ENCODE measurements around the gene BCL2L13. TPM values are rescaled to one million over a fixed set of nuclear protein-coding genes. Genes with fewer than 3 reads are reported as not detected.
"Not testable (repeated sequence)": the region's sequence is repeated elsewhere in the genome, so short reads cannot be mapped to it uniquely, and the experiment has no call there.

Gene BCL2L13
- total RNA-seq, 1 donor from 2014 or later: 34.3 TPM

DNA sequence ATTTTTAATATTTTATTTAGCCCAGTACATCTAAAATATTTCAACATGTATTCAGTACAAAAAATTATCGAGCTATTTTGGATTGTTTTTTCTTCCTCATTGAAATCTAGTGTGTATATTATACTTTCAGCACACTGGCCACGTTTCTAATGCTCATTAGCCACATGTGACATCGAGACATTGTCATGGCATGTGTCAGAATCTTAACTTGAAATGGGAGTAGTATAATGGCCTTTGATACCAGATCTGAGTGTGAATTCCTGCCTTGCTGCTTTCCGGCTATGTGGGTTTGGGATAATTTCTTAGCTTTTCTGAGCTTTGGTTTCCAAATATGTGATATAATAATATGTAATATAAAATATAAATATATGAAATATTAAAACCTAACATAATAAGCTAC lies 54.3 kb downstream of the BCL2L13 start:
- ATAC-seq (no peak), DNase-seq (ENCODE audit: low spot score) (no peak)

DNA sequence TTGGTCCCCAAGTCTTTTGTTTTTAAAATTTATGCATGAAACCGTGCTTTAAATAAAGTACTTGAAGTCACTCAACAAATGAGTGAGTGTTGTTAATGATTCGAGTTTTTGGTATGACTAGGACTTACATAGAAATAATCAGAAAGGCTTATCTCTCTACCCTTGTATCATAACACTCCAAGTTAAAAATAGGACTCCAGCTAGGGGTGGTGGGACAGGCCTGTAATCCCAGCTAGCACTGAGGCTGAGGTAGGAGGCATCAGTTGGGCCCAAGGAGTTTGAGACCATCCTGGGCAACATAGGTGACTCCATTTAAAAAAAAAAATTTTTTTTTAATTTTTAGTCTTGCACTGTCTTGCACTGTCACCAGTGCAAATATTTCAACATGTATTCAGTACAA lies 55.6 kb downstream of the BCL2L13 start:
- ATAC-seq: no peak

DNA sequence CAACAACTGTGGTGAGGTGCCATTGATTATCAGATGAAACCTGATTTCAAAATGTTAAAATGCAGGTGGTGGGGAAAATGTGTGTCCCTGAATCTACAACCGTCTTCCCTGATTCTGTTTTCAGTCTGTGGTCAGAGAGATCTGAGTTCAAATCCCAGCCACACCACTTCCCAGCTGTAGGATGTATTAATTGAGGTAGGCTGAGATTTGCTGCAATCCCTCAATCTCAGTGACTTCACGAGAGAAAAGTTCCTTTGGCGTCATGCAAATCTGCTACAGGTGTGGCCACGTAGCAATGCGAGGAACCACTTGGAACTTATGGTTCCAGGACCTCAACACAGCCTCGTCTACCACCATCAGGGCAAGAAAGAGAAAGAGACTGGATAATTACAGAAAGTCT lies 56.2 kb downstream of the BCL2L13 start:
- DNase-seq (ENCODE audit: low spot score) (no peak), ATAC-seq (no peak)

More for the DNA sequence above, 55.6 kb downstream of the BCL2L13 start:
- no peak for DNase-seq (ENCODE audit: low spot score)

DNA sequence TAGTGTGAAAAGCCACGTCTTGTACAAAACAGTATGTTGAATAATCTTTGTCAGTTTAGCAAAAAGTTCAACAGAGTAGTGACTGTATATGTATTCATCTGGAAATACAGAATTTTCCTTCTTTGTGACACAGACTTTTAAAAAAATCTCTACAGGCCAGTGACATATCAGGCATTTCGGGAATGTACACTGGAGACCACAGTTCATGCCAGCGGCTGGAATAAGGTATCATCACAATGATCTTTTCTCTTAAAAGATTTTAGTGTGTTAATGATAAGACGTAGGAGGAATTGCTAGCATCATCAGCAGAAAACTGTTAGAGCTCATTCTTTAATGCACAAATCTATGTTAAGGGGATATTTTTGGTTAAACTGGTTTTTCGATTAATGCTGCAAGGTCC lies 57.4 kb downstream of the BCL2L13 start:
- no peak for DNase-seq (ENCODE audit: low spot score)
- no peak for ATAC-seq

- not testable (repeated sequence) for ATAC-seq
Observed at GRCh38 chr22:17697196-17697595, 58.6 kb downstream of the BCL2L13 start.

GRCh38 chr22:17698276-17698675 lies 59.7 kb downstream of the BCL2L13 start:
- not testable (repeated sequence) for ATAC-seq; DNase-seq (ENCODE audit: low spot score)

More at GRCh38 chr22:17697196-17697595, 58.6 kb downstream of the BCL2L13 start:
- not testable (repeated sequence) for DNase-seq (ENCODE audit: low spot score)

- DNase-seq (ENCODE audit: low spot score): no peak
- ATAC-seq: no peak
Observed at GRCh38 chr22:17698948-17699347, 60.4 kb downstream of the BCL2L13 start.

DNA sequence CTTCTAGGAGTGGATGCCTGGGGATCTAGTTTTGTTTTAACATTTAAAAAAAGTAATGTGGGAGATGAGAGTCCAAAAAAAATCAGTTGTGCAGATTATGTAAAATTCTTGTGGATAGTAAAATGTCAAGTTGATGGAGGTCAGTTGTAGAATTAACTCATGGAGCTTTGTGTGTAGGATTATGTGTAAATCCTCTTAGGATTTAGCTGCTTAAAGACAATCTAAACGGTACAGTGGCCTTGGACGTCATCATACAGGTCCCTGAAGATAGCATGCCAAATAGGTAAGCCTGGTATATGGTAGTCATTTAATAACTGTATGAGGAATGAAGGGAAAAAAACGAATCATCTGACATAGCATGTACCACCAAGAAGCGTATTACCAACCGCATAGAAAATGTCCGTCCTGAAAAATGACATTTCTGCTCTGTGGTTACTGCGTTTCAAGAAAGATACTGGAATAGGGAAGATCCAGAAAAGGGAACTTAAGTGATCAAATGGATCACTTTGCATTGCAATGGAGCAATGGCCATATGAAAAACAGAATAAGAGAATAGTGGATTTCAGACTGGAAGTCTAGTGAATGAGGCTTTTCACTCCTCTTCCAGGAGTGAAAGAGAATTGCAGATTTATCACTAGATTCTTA lies 61.3 kb downstream of the BCL2L13 start:
- ATAC-seq: no peak

DNA sequence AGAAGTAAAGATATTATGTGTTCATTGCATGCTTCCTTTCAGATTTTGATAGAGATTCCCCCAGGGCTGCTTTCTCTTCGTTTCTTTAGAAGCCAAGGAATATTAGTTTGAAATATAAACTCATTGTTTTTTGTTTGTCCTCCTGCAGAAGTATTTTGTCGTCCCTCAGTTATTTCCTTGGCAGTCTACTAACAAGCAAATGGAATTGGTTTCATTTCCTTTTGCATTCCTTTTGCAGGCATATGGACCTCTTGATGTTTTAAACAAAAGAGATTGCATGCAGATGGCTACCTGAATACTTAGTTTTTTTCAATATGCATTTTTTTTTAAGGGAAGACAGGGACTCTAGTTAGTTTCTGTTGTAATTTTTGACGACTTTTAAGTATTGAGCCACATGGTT lies 62.2 kb downstream of the BCL2L13 start:
- DNase-seq (ENCODE audit: low spot score) (no peak), ATAC-seq (no peak)

More for the DNA sequence above, 61.3 kb downstream of the BCL2L13 start:
- no peak for DNase-seq (ENCODE audit: low spot score)

DNA sequence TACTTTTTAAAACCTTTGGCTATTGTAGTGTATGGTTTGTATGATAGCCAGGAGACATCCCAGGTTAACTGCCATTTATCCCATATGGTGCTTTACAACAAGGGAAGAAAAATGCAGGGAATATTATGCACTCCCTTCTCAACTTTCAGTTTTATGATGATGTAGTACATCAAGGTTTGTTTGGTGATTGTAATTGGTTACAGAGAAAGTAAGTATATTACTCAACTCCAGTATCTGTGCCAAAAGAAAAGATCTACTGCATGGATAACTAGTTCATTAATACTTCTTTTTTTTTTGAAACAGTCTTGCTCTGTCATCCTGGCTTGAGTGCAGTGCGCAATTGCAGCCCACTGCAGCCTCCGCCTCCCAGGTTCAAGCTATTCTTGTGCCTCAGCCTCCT lies 65.3 kb downstream of the BCL2L13 start:
- ATAC-seq (no peak), DNase-seq (ENCODE audit: low spot score) (no peak)

- no peak for ATAC-seq
- no peak for DNase-seq (ENCODE audit: low spot score)
Observed at GRCh38 chr22:17705546-17705945, 67.0 kb downstream of the BCL2L13 start.

- ATAC-seq: peak; percentile 92
- no peak for DNase-seq (ENCODE audit: low spot score)
Observed at GRCh38 chr22:17705951-17706900, 67.7 kb downstream of the BCL2L13 start.

DNA sequence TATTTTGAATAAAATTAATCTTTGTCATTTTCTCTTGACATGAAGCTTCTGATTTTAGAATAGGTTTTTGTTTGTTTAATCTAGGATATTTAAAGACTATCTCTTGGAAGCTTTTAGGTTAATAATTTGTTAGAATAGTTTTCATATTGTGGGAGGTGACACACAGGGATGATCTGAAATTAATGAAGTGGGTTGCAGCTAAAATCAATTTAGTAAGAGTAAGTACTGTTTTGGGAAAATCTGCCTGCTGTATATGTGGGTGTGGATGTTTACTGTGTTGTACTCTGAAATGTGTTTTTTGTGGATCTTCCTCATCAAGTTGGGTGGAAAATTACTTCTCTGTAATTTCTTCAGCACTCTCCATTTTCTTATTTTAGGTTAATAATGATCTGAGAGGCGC lies 68.4 kb downstream of the BCL2L13 start:
- DNase-seq (ENCODE audit: low spot score): no peak
- peak; percentile 6 for ATAC-seq

DNA sequence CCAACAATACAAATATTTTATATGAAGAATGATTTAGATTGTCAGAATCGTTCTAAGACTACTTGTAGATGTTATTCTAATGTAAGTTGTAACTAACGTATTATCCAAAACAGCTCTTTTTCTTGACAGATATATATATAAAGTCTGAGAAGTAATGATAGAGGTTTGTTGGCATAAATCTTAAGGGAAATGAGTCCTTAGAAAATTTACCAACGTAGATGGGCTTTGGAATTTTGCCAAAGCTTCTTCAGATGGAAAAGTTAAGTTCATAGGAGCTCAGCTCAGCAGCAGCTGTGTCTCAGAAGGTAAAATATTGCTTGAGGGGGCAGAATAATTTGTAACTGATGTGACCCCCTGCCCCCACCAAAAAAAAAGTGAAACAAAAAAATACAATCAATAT lies 69.0 kb downstream of the BCL2L13 start:
- DNase-seq (ENCODE audit: low spot score) (no peak), ATAC-seq (no peak)

DNA sequence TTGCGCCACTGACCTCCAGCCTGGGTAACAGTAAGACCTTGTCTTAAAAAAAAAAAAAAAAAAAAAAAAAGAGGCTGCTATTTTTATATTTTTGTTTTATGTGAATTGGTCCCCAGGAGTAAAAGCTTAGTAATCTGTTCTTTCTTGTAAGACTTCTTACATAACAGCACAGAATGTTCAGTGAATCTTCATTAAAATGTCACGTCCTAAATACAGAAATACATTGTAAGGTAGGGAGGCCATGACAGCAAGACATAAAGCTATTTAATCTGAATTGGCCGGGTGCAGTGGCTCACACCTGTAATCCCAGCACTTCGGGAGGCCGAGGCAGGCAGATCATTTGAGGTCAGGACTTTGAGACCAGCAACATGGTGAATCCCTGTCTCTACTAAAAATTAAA lies 71.5 kb downstream of the BCL2L13 start:
- DNase-seq (ENCODE audit: low spot score) (no peak), ATAC-seq (no peak)

- ATAC-seq: no peak
- no peak for DNase-seq (ENCODE audit: low spot score)
Observed at GRCh38 chr22:17712441-17712840, 73.9 kb downstream of the BCL2L13 start.

DNA sequence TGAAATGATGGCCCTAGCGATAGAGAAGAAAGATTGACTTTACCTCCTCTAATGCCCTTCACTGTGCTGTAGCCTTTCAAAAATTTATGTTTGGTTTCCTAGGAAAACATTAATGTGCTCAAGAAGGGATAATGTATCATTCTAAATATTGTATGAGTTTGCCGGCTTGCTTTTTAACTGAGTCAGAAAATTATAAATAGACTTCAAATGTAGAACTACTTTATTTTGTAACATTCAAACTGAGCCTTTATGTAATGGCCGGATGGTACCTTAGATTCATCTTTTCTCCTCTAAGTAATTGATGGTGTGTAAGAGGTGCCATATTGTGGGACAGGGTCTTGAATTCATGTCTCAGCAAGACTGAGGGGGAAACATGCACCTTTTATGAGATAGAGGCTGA lies 78.0 kb downstream of the BCL2L13 start:
- no peak for ATAC-seq
- no peak for DNase-seq (ENCODE audit: low spot score)

DNA sequence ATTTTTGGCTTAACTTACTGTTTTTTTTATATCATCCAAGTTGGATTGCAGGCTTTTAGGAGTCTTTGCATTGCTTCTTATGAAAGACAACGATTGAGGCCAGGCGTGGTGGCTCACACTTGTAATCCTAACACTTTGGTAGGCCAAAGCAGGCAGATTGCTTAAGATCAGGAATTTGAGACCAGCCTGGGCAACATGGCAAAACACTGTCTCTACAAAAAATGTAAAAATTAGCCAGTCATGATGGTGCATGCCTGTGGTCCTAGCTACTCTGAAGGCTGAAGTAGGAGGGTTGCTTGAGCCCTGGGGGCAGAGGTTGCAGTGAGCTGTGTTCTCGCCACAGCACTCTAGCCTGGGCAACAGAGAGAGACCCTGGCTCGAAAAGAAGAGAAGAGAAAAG lies 79.2 kb downstream of the BCL2L13 start:
- DNase-seq (ENCODE audit: low spot score) (no peak), ATAC-seq (no peak)

DNA sequence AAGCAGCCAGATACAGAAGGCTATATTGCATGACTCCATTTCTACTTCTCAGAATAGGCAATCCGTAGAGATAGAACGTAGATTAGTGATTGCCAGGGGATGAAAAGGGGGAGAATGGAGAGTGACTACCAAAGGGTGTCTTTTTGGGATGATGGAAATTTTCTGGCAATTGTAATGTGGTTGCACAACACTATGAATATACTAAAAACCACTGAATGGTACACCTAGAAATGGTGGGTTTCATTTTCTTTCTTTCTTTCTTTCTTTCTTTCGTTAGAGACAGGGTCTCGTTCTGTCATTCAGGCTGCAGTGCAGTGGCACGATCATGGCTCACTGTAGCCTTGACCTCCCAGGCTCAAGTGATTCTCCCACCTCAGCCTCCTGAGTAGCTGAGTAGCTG lies 81.4 kb downstream of the BCL2L13 start:
- DNase-seq (ENCODE audit: low spot score) (no peak), ATAC-seq (no peak)

DNA sequence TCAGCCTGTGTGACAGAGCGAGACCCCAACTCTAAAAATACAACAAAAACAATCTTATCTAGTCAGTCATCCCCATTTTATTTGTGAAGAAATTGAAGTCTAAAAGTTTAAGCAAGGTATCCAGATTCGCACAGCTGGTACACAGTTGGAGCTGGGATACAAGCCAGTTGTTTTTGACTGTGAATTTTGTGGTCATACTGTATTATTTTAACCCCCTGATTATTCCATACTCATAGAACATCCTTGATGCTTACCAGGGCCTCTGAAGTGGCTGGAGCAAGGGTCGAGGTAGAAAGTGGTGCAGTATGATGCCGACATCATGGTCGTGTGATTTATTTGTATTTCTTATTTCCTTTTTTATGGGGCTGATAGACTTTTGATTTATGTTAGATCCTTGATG lies 85.7 kb downstream of the BCL2L13 start:
- no peak for ATAC-seq
- DNase-seq (ENCODE audit: low spot score): no peak

DNA sequence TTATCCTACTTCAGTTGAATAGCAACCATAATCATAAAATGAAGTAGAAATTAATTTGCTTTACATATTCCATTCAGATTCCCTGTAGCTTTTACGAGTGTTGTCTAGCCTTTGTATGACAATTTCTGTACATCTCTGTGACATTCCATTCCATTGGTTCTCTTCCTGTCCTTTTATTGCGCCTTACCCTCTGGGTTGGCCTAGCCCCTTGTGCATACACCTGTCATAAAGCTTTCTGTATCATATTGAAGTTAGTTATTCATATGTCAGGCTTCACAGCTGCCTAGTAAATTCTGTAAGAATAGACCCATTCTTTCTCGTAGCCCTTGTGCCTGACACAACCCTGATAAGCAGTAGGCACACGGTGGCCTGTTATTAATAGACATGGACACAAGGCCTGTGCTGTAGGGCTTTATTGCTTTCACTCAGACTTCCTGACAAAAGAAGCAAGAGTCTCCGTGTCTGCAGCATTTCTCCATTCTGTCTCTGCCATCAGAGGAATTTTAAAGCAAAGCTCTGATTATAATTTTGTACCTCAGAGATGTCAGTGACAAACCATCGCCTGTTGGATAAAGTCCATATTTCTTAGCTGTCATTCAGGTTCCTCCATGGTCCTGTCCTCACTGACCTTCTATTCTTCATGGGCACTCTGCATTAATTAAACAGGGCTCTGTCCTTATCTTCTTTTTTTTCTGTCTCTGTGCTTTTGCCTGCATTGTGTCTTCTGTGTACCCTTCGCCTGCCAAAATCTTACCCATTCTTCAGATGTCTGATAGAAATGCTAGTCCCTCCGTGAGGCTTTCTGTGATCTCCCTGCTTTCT lies 86.3 kb downstream of the BCL2L13 start:
- ATAC-seq: peak; percentile 8
- DNase-seq (ENCODE audit: low spot score): no peak
